IMR-90 (cell line): Measurements from ENCODE around the gene GDI2.

Source experiments
- BHLHE40 ChIP-seq: fragments of 150-350 bp; IDR thresholded peaks from 2 replicates; pipeline ENCODE4 v1.6.1; 2016; ENCODE audit warnings: mild to moderate bottlenecking, low read depth, low read length
- CEBPB ChIP-seq: IDR thresholded peaks from 2 replicates; pipeline ENCODE4 v1.6.1; 2012; ENCODE audit warnings: low read depth, low read length, improper control_type of control experiment
- CHD1 ChIP-seq: IDR thresholded peaks from 2 replicates; pipeline ENCODE4 v1.6.1; 2012; ENCODE audit warnings: low read depth, low read length, improper control_type of control experiment
- CTCF ChIP-seq: conservative IDR thresholded peaks from 2 replicates; pipeline ENCODE4 v1.5.1; 2012; ENCODE audit warnings: mild to moderate bottlenecking, low read depth, low read length, improper control_type of control experiment
- FOS ChIP-seq: fragments of 150-350 bp; IDR thresholded peaks from 2 replicates; pipeline ENCODE4 v1.6.1; 2016; ENCODE audit warnings: low read depth, low read length
- MAFK ChIP-seq: IDR thresholded peaks from 2 replicates; pipeline ENCODE4 v1.6.1; 2012; ENCODE audit warnings: low read depth, low read length, improper control_type of control experiment
- POLR2A ChIP-seq: IDR thresholded peaks from 2 replicates; pipeline ENCODE4 v1.6.1; 2012; ENCODE audit warnings: mild to moderate bottlenecking, low read depth, low read length
- RAD21 ChIP-seq: IDR thresholded peaks from 2 replicates; pipeline ENCODE4 v1.6.1; 2012; ENCODE audit warnings: low read length, improper control_type of control experiment
- RFX5 ChIP-seq: IDR thresholded peaks from 2 replicates; pipeline ENCODE4 v1.8.0; 2012; ENCODE audit warnings: low read depth, mild to moderate bottlenecking, low read length, moderate library complexity
- SMC3 ChIP-seq: fragments of 150-350 bp; IDR thresholded peaks from 2 replicates; pipeline ENCODE4 v1.6.1; 2016; ENCODE audit warnings: low read depth, mild to moderate bottlenecking, antibody characterized with exemption, low read length, moderate library complexity
- TF ChIP-seq, protein P1 (sequence below): fragments of 150-350 bp; IDR thresholded peaks from 2 replicates; pipeline ENCODE4 v1.6.1; 2017; ENCODE audit warnings: mild to moderate bottlenecking, antibody characterized with exemption, low read length, low read depth
- TF ChIP-seq, protein P2 (sequence below): fragments of 150-350 bp; IDR thresholded peaks from 2 replicates; pipeline ENCODE4 v1.6.1; 2016; ENCODE audit warnings: low read depth, mild to moderate bottlenecking, low read length, moderate library complexity, borderline replicate concordance

DNA sequence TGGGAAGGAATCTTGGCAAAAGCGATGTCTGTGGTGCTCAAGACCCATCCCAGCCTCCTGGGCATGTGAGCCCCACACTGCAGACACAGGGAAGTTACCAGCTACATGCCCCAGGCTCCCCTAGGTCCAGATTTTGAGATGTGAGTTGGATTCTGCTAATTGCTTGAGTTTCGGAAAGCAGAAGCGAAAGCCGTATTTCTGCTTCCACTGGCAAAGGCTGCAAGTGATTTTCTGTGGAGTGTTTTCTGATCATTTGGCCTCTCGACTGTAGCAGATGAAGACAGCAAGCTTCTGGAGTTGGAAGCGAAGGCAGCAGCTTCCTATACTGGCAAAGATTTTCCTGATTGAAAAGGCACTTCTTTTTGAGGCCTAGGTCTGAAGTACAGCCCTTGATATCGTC is 46.8 kb upstream of the GDI2 start:
- TF ChIP-seq CTCF (no peak), POLR2A (no peak), MAFK (no peak), CEBPB (no peak), RFX5 (no peak), FOS (no peak), RAD21 (no peak), BHLHE40 (no peak), CHD1 (no peak), SMC3 (no peak)
- TF ChIP-seq, protein P1, sequence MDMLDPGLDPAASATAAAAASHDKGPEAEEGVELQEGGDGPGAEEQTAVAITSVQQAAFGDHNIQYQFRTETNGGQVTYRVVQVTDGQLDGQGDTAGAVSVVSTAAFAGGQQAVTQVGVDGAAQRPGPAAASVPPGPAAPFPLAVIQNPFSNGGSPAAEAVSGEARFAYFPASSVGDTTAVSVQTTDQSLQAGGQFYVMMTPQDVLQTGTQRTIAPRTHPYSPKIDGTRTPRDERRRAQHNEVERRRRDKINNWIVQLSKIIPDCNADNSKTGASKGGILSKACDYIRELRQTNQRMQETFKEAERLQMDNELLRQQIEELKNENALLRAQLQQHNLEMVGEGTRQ = no peak
- TF ChIP-seq, protein P2, sequence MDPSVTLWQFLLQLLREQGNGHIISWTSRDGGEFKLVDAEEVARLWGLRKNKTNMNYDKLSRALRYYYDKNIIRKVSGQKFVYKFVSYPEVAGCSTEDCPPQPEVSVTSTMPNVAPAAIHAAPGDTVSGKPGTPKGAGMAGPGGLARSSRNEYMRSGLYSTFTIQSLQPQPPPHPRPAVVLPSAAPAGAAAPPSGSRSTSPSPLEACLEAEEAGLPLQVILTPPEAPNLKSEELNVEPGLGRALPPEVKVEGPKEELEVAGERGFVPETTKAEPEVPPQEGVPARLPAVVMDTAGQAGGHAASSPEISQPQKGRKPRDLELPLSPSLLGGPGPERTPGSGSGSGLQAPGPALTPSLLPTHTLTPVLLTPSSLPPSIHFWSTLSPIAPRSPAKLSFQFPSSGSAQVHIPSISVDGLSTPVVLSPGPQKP = no peak
